Measurements from ENCODE around the gene SLC24A4.

DNA sequence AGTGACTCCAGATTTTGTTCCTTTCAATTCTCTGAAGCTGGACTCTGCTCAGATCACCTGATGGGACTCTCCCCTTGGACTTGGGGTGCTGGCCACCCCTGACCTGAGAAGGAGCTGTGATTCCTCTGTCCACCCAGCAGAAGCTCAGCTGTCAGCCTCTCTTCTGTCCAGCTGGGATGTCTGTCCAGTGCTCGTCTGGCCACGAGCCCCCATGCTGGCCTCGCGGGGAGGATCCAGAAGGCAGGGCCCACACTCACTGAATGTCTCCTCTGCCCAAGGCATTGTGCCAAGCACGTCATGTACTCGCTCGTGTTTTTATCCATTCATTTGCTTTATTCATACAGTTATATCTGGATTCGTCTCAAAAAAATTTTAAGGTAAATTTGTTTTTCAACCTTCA lies 14.2 kb upstream of the SLC24A4 start:
- TF ChIP-seq CTCF (IDR thresholded peaks at IDR 0.05; ENCODE audit: low read depth, low read length, poor library complexity, severe bottlenecking) (no peak), EZH2phosphoT487 (IDR thresholded peaks at IDR 0.05; ENCODE audit: borderline replicate concordance, low read length) (no peak)
